GM12878 (cell line): Measurements from ENCODE around the gene NDUFV2. TPM values are rescaled to one million over a fixed set of nuclear protein-coding genes. Genes with fewer than 3 reads are reported as not detected.

ENCODE experiments used
- ATAC-seq: fragments of 200-7000 bp; cut with Tn5 transposase; 3 replicates; pipeline ENCODE4 v1.9.1; 2020; ENCODE audit warnings: mild to moderate bottlenecking, moderate library complexity
- Bru-seq: library from RNA; stranded (reverse); fragments of 400-500 nt; gene quantifications from one replicate; lab custom pipeline; 2021; lab: Mats Ljungman, UMichigan
- BruChase-seq, 2 experiments: library from RNA; stranded (reverse); fragments of 400-500 nt; gene quantifications; one replicate each; lab custom pipeline; 2021; lab: Mats Ljungman, UMichigan
- BruUV-seq: library from RNA; stranded (reverse); fragments of 400-500 nt; replicated peaks from 2 replicates; lab custom pipeline; 2021; lab: Mats Ljungman, UMichigan
- CTCF ChIA-PET: fragments of 300-600 bp; sonication (Branson Sonifier 250); formaldehyde crosslinking; extraction: SDS; loops from one replicate; lab custom pipeline; 2021; ENCODE audit warnings: inconsistent platforms; lab: Yijun Ruan, JAX
- POLR2A ChIA-PET: fragments of 350-600 bp; formaldehyde crosslinking; extraction: SDS; loops from one replicate; lab custom pipeline; 2021; ENCODE audit warnings: inconsistent platforms; lab: Charles Lee
- RAD21 ChIA-PET: fragments of 300-600 bp; sonication (Branson Sonifier 250); formaldehyde crosslinking; loops from one replicate; lab custom pipeline; 2023; ENCODE audit warnings: antibody characterized with exemption; ENCODE audit not compliant: unreplicated experiment; lab: Charles Lee
- SMC1A ChIA-PET: fragments of 300-600 bp; sonication (Branson Sonifier 250); formaldehyde crosslinking; loops from one replicate; lab custom pipeline; 2023; ENCODE audit not compliant: unreplicated experiment, uncharacterized antibody; lab: Charles Lee
- DNase-seq: peaks from one replicate; pipeline ENCODE4 v3.0.0-alpha.2; 2011; ENCODE audit warnings: low read depth, low spot score
- FAIRE-seq: peaks from 3 replicates; lab custom pipeline; 2011; peaks lifted over from hg19 to GRCh38; lab: Jason Lieb, UNC
- H2AFZ ChIP-seq: 2 replicates; pipeline ENCODE4 v1.6.0; 2011; ENCODE audit warnings: low read depth, low read length, control low read depth; ENCODE audit not compliant: control insufficient read depth
- H3K27ac ChIP-seq: 2 replicates; pipeline ENCODE4 v1.5.1; 2011; ENCODE audit warnings: control low read depth; ENCODE audit not compliant: control insufficient read depth, insufficient read depth
- H3K27me3 ChIP-seq, 2 experiments: replicated peaks in 1 of 2; 2 replicates each; pipeline versions ENCODE4 v1.6.0 to v1.6.1; 2011; ENCODE audit warnings: low read length in 1 of 2; ENCODE audit not compliant: control insufficient read depth in 2 of 2, insufficient read depth in 2 of 2
- H3K36me3 ChIP-seq, 2 experiments: 2 replicates each; pipeline ENCODE4 v1.5.1; 2011; ENCODE audit warnings: low read length in 1 of 2; ENCODE audit not compliant: control insufficient read depth in 2 of 2, insufficient read depth in 2 of 2
- H3K4me1 ChIP-seq: 2 replicates; pipeline ENCODE4 v1.6.1; 2011; ENCODE audit warnings: mild to moderate bottlenecking, low read length, moderate library complexity, mixed read lengths; ENCODE audit not compliant: control insufficient read depth, insufficient read depth
- H3K4me2 ChIP-seq: 2 replicates; pipeline ENCODE4 v1.6.0; 2011; ENCODE audit warnings: control low read depth; ENCODE audit not compliant: control insufficient read depth, insufficient read depth
- H3K4me3 ChIP-seq: fragments of 200-600 bp; sonication (generic); 2 replicates; pipeline ENCODE4 v1.5.1; 2016
- H3K79me2 ChIP-seq: 2 replicates; pipeline ENCODE4 v1.6.0; 2011; ENCODE audit warnings: low read length; ENCODE audit not compliant: control insufficient read depth, insufficient read depth
- H3K9ac ChIP-seq: 2 replicates; pipeline ENCODE4 v1.8.0; 2011; ENCODE audit warnings: low read length, control low read depth, mixed read lengths; ENCODE audit not compliant: control insufficient read depth, insufficient read depth
- H3K9me3 ChIP-seq: replicated peaks from 3 replicates; pipeline ENCODE4 v1.5.1; 2011; ENCODE audit warnings: mild to moderate bottlenecking, low read length; ENCODE audit not compliant: control insufficient read depth, insufficient read depth
- H4K20me1 ChIP-seq: 2 replicates; pipeline ENCODE4 v1.6.0; 2011; ENCODE audit not compliant: control insufficient read depth, insufficient read depth
- BACH1 ChIP-seq: fragments of 450-650 bp; IDR thresholded peaks from 2 replicates; pipeline ENCODE4 v1.6.1; 2017; ENCODE audit warnings: mild to moderate bottlenecking, borderline replicate concordance
- CBFB ChIP-seq: IDR thresholded peaks from 2 replicates; pipeline ENCODE4 v1.6.1; 2016; ENCODE audit warnings: antibody characterized with exemption, low read depth
- CBX5 ChIP-seq: sonication (generic); IDR thresholded peaks from 2 replicates; pipeline ENCODE4 v1.6.1; 2016; ENCODE audit warnings: low read depth, moderate library complexity, mild to moderate bottlenecking, inconsistent platforms
- CHD2 ChIP-seq: IDR thresholded peaks from 2 replicates; pipeline ENCODE4 v1.6.1; 2011; ENCODE audit warnings: low read depth, low read length, improper control_type of control experiment, borderline replicate concordance
- EZH2 ChIP-seq: IDR thresholded peaks from 2 replicates; pipeline ENCODE4 v1.6.1; 2012; ENCODE audit warnings: low read depth, mild to moderate bottlenecking, control low read depth, inconsistent platforms, low read length, borderline replicate concordance; ENCODE audit not compliant: control insufficient read depth
- GATAD2B ChIP-seq: fragments of 450-650 bp; conservative IDR thresholded peaks from 2 replicates; pipeline ENCODE4 v1.6.1; 2017; ENCODE audit warnings: low read depth, mild to moderate bottlenecking, moderate library complexity
- HCFC1 ChIP-seq: fragments of 150-350 bp; IDR thresholded peaks from 2 replicates; pipeline ENCODE4 v1.6.1; 2014; ENCODE audit warnings: low read length
- MXI1 ChIP-seq: fragments of 150-350 bp; IDR thresholded peaks from 2 replicates; pipeline ENCODE4 v1.6.1; 2011; ENCODE audit warnings: low read depth, mild to moderate bottlenecking, inconsistent platforms, low read length, improper control_type of control experiment
- NBN ChIP-seq: fragments of 450-650 bp; IDR thresholded peaks from 2 replicates; pipeline ENCODE4 v1.6.1; 2016
- NR2C1 ChIP-seq: fragments of 450-650 bp; IDR thresholded peaks from 2 replicates; pipeline ENCODE4 v1.6.1; 2017; ENCODE audit warnings: antibody characterized with exemption, mild to moderate bottlenecking, moderate library complexity
- NR2F1 ChIP-seq: fragments of 450-650 bp; conservative IDR thresholded peaks from 2 replicates; pipeline ENCODE4 v1.6.1; 2017; ENCODE audit warnings: mild to moderate bottlenecking
- POLR2AphosphoS5 ChIP-seq: IDR thresholded peaks from 2 replicates; pipeline ENCODE4 v1.6.1; 2011; ENCODE audit warnings: mild to moderate bottlenecking, low read length, inconsistent platforms
- RB1 ChIP-seq: fragments of 450-650 bp; formaldehyde crosslinking; IDR thresholded peaks from 2 replicates; pipeline ENCODE4 v1.6.1; 2017; ENCODE audit warnings: mild to moderate bottlenecking, borderline replicate concordance
- RCOR1 ChIP-seq: conservative IDR thresholded peaks from 2 replicates; pipeline ENCODE4 v1.6.1; 2012; ENCODE audit warnings: low read depth, low read length, improper control_type of control experiment
- SIN3A ChIP-seq: IDR thresholded peaks from 2 replicates; pipeline ENCODE4 v1.6.1; 2012; ENCODE audit warnings: low read depth, low read length, improper control_type of control experiment
- SMAD5 ChIP-seq: IDR thresholded peaks from 2 replicates; pipeline ENCODE4 v1.6.1; 2016; ENCODE audit warnings: antibody characterized with exemption, low read depth
- TAF1 ChIP-seq: IDR thresholded peaks from 2 replicates; pipeline ENCODE4 v1.6.1; 2011; ENCODE audit warnings: mild to moderate bottlenecking, low read depth, low read length, borderline replicate concordance
- TCF7 ChIP-seq: IDR thresholded peaks from 2 replicates; pipeline ENCODE4 v1.6.1; 2014; ENCODE audit warnings: antibody characterized with exemption, borderline replicate concordance
- ZNF207 ChIP-seq: fragments of 450-650 bp; IDR thresholded peaks from 2 replicates; pipeline ENCODE4 v1.6.1; 2014; ENCODE audit warnings: antibody characterized with exemption, mild to moderate bottlenecking, borderline replicate concordance
- WGBS: methylation state at CpG from one replicate; pipeline ENCODE4 v1.1.6; 2016; ENCODE audit warnings: low lambda C conversion rate; ENCODE audit not compliant: insufficient replicate concordance, insufficient coverage; ENCODE audit errors: missing lambda C conversion rate; 5-methylcytosine and 5-hydroxymethylcytosine counted together
- in situ Hi-C: fragments of 300-500 bp; cut with MboI; formaldehyde crosslinking; loops from 9 replicates; pipeline ENCODE4 v1.14.3; 2018; ENCODE audit warnings: mixed read lengths
- intact Hi-C: fragments of 100-400 bp; cut with micrococcal nuclease; formaldehyde crosslinking; loops from one replicate; pipeline ENCODE4 v1.14.2; 2022; ENCODE audit not compliant: unreplicated experiment
- long read RNA-seq, 2 experiments: library from polyadenylated mRNA; unstranded; transcript quantifications; one replicate each; pipeline ENCODE4 v2.0.0, GENCODE V29; 2019 to 2020
- polyA minus RNA-seq, 3 experiments: library from RNA; depleted of rRNA, polyadenylated mRNA; stranded (reverse); fragments of >200 nt; gene quantifications; 2 replicates each; pipeline ENCODE4 v1.2.3, GENCODE V29; 2011
- polyA plus RNA-seq, 11 experiments: library from polyadenylated mRNA; depleted of rRNA in 4 of 11; unstranded in 6 of 11; stranded (reverse) in 5 of 11; fragments of >200 nt; fragmentation: Nextera tagmentation in 4 of 11; fragmentation: Illumina TruSeq in 1 of 11; extraction: Ambion mirVana in 4 of 11; extraction: Trizol in 1 of 11; gene quantifications; 1 replicate in 1 of 11; 2 replicates in 10 of 11; pipeline versions ENCODE4 v1.2.1 to v1.2.3, GENCODE V29; 2011 to 2016; ENCODE audit warnings: inconsistent platforms in 2 of 11, missing spikeins in 2 of 11, low read depth in 1 of 11
- total RNA-seq, 4 experiments: library from RNA; depleted of rRNA in 3 of 4; stranded (reverse); fragments of >200 nt in 3 of 4; fragmentation: Illumina TruSeq in 1 of 4; extraction: Trizol in 1 of 4; gene quantifications; 2 replicates each; pipeline versions ENCODE4 v1.2.1 to v1.2.3, GENCODE V29; 2013 to 2021

The NDUFV2 gene
- 299 and 306 TPM in 2 replicates for total RNA-seq (2013; cell fraction: nucleolus; rRNA removed)
- total RNA-seq (2014; rRNA removed): 321 and 329 TPM in 2 replicates
- 278 and 282 TPM in 2 replicates for total RNA-seq (2014; rRNA removed; fragmentation: Illumina TruSeq; extraction: Trizol)
- 254 and 267 TPM in 2 replicates for total RNA-seq (2021)
- polyA plus RNA-seq (2011; ENCODE audit: low read depth): 211 TPM
- polyA plus RNA-seq (2011; rRNA removed): 236 and 300 TPM in 2 replicates
- polyA plus RNA-seq (2011; cell fraction: cytosol; rRNA removed): 110 and 117 TPM in 2 replicates
- 87.7 and 96.6 TPM in 2 replicates for polyA plus RNA-seq (2011; cell fraction: nucleus; rRNA removed)
- polyA plus RNA-seq (2012): 189 and 202 TPM in 2 replicates
- 290 and 321 TPM in 2 replicates for polyA plus RNA-seq (2014; fragmentation: Illumina TruSeq; extraction: Trizol)
- polyA plus RNA-seq (2014; fragmentation: Nextera tagmentation; extraction: Ambion mirVana): 100 to 1,000 TPM; 409 to 471 TPM
- 281 and 302 TPM in 2 replicates for polyA plus RNA-seq (2014; rRNA removed)
- 100 to 1,000 TPM; 584 to 590 TPM for polyA plus RNA-seq (2016; fragmentation: Nextera tagmentation; extraction: Ambion mirVana)
- 68.0 and 81.6 TPM in 2 replicates for polyA minus RNA-seq (2011; rRNA and poly(A)+ RNA removed)
- polyA minus RNA-seq (2011; cell fraction: cytosol; rRNA and poly(A)+ RNA removed): 19.5 and 28.3 TPM in 2 replicates
- polyA minus RNA-seq (2011; cell fraction: nucleus; rRNA and poly(A)+ RNA removed): 85.4 and 121 TPM in 2 replicates
- percentile 99 among the genes with signal in this experiment for Bru-seq, nascent RNA
- percentile 98 among the genes with signal in this experiment for BruChase-seq, experiment 1, labeled RNA remaining after a 6-hour chase
- percentile 98 among the genes with signal in this experiment for BruChase-seq, experiment 2, labeled RNA remaining after a 2-hour chase
- long read RNA-seq, experiment 1, transcript NDUFV2-201 (8 exons, 930 nt): major isoform, 242 of 247 reads
- long read RNA-seq, experiment 1, partial matches to known transcripts: 1 of 247 reads
- long read RNA-seq, experiment 1, other reads (novel, unspliced or antisense): 4 of 247 reads
- long read RNA-seq, experiment 2, transcript NDUFV2-201 (8 exons, 930 nt): major isoform, 960 of 988 reads
- long read RNA-seq, experiment 2, partial matches to known transcripts: 5 of 988 reads
- long read RNA-seq, experiment 2, other reads (novel, unspliced or antisense): 22 of 988 reads

DNA sequence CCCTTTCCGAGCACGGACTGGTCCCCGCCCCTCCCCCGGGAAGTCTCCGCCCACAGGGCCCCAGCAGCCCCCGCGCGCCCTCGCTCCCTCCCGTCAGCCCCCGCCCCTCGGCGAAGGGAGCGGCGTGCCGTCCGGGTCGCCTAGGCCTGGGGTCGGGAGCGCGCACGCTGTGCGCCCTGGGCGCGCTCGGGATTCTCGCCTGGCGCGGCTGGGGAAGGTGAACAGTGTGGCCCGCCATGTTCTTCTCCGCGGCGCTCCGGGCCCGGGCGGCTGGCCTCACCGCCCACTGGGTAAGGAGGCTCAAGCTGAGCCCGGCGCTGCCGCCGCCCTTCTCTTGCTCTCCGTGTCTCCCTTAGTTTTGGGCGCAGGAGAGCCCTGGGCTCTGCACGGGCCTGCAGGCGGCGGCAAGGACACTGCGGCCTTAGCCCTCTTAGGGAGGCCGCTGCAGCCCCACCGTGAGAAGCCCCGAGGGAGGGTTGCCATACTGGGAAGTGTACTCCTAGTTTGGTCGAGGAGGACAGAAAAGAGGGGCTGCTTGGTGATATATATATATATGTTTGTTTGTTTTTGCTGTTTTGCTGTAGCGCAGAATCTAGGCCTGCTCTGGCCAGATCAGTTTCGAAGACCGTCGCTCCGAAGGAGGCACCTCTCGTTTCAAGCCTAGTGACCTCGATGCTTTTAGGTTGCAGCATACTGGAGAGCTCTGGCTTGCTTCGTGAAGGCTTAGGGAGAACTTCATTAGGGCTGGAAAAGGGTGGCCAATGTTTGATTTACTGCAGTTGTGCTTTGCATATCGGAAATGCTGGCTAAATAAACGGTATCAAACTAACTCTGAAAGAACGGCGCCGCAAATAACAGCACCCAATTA, at the start of gene NDUFV2:
Gene NDUFV2, plus strand, starts transcription at position 192 of the 868 bp plus-strand sequence. Its CDS starts 45 bp downstream, at position 237.
- H3K4me1 ChIP-seq: peaks cover 5% of the 10 kb centered on the region
- WGBS: 5% methylated on average over 59 of the region's 64 CpGs
- TF ChIP-seq NR2C1 (peak; percentile 34; the same call in 1 of the 2 replicates), SIN3A (0 out of 2 replicates have a peak, but pooled peaks have one; percentile 28), NBN (peak; percentile 44; the same call in 1 of the 2 replicates), NR2F1 (peak; percentile 63; the same call in 1 of the 2 replicates), CBFB (0 out of 2 replicates have a peak, but pooled peaks have one; percentile 17), CHD2 (peak; percentile 86), GATAD2B (peak; percentile 75), TAF1 (peak; percentile 84), RB1 (0 out of 2 replicates have a peak, but pooled peaks have one; percentile 75), TCF7 (no peak), ZNF207 (0 out of 2 replicates have a peak, but pooled peaks have one; percentile 62), RCOR1 (no peak), POLR2AphosphoS5 (peak; percentile 76), BACH1 (0 out of 2 replicates have a peak, but pooled peaks have one; percentile 35), CBX5 (no peak), HCFC1 (peak; percentile 40), SMAD5 (peak; percentile 67; the same call in 1 of the 2 replicates), MXI1 (peak; percentile 74; the same call in 1 of the 2 replicates), EZH2 (no peak)

More for the DNA sequence above, at the start of gene NDUFV2:
- H2AFZ ChIP-seq: peak within 1 kb of the TSS; percentile 73
- peak within 1 kb of the TSS; percentile 95 for H3K4me2 ChIP-seq
- FAIRE-seq: no peak
- ChIA-PET CTCF (interaction anchor here (0.9 to 6.2 kb wide), 13 partner anchors 13 to 300 kb away, joined by 3 to 95 read pairs (median 7); partner anchors contain the start of gene ANKRD12), SMC1A (interaction anchor here (0.9 to 8.8 kb wide), 20 partner anchors 8 to 418 kb away, joined by 3 to 112 read pairs (median 6); no protein-coding TSS in a partner anchor), RAD21 (interaction anchor here (0.5 to 6.5 kb wide), 14 partner anchors 8 to 570 kb away, joined by 3 to 73 read pairs (median 6); partner anchors contain the start of gene ANKRD12), POLR2A (interaction anchor here (0.8 to 6.1 kb wide), 11 partner anchors 9 to 45 kb away, joined by 3 to 85 read pairs (median 5); partner anchors contain the start of gene ANKRD12)
- BruUV-seq: no TSS peak
- H3K79me2 ChIP-seq: peaks cover 62% of the 10 kb centered on the region
- no peaks in the 10 kb centered on the region; the same call in 1 of the 2 replicates for H4K20me1 ChIP-seq
- DNase-seq: peak; percentile 77
- in situ Hi-C loops (no loop called here), intact Hi-C loops (loop anchor here (1.0 to 2.0 kb wide), 2 partner anchors 11 to 34 kb away; partner anchors contain the start of gene ANKRD12)
- no peaks in the 10 kb centered on the region for H3K9me3 ChIP-seq
- ATAC-seq: peak; percentile 93
- H3K27me3 ChIP-seq: no peaks in the 10 kb centered on the region
- peak within 1 kb of the TSS; percentile 87 for H3K4me3 ChIP-seq
- peak within 1 kb of the TSS; percentile 85 for H3K27ac ChIP-seq
- 0 out of 4 replicates have a peak, but pooled peaks cover 0 to 5% of the 10 kb centered on the region in 2 experiments for H3K36me3 ChIP-seq
- H3K9ac ChIP-seq: peak within 1 kb of the TSS; percentile 93
